ENCODE data around the gene PCARE. TPM values are rescaled to one million over a fixed set of nuclear protein-coding genes. Genes with fewer than 3 reads are reported as not detected.

Gene PCARE
- total and polyA plus RNA-seq, 4 donors: not detected

- H3K9me3 ChIP-seq (ENCODE audit: control insufficient read depth in 4 of 4, low read length in 3 of 4): no peaks in the 10 kb centered on the region
- H3K27me3 ChIP-seq (ENCODE audit: control insufficient read depth in 4 of 4, insufficient read depth in 4 of 4, low read length in 3 of 4): no peaks in the 10 kb centered on the region
- no peak overlapping the region for H3K9ac ChIP-seq (ENCODE audit: low read depth in 1 of 2, low read length in 2 of 2)
- 79% methylated on average over 11 of the region's 11 CpGs for WGBS
- H3K36me3 ChIP-seq (ENCODE audit: control insufficient read depth in 4 of 4, insufficient read depth in 3 of 4, low read depth in 1 of 4, low read length in 3 of 4): no peaks in the 10 kb centered on the region
- no peak overlapping the region for H3K27ac ChIP-seq (ENCODE audit: low read depth in 1 of 2, low read length in 2 of 2)
- no peaks in the 10 kb centered on the region for H3K4me1 ChIP-seq (ENCODE audit: control insufficient read depth in 4 of 4, insufficient read depth in 4 of 4, low read length in 3 of 4)
- TF ChIP-seq HNF4A (conservative IDR thresholded peaks at IDR 0.05): no peak
- TF ChIP-seq FOXA2 (IDR thresholded peaks at IDR 0.05): no peak
- TF ChIP-seq RXRA (IDR thresholded peaks at IDR 0.05): no peak
- no peak for TF ChIP-seq REST (IDR thresholded peaks at IDR 0.05)
- no peak for DNase-seq (ENCODE audit: low spot score)
- no peak overlapping the region for H3K4me3 ChIP-seq (ENCODE audit: low read depth in 1 of 3, low read length in 3 of 3)
Measured at GRCh38 chr2:29064746-29065067, 9.6 kb downstream of the PCARE start.

GRCh38 chr2:29064346-29064715 lies 10.0 kb downstream of the PCARE start:
- no peak for DNase-seq (ENCODE audit: low spot score)
- Histone ChIP-seq H3K27me3 (ENCODE audit: control insufficient read depth in 4 of 4, insufficient read depth in 4 of 4, low read length in 3 of 4) (no peaks in the 10 kb centered on the region), H3K4me3 (ENCODE audit: low read depth in 1 of 3, low read length in 3 of 3) (no peak overlapping the region), H3K4me1 (ENCODE audit: control insufficient read depth in 4 of 4, insufficient read depth in 4 of 4, low read length in 3 of 4) (no peaks in the 10 kb centered on the region), H3K27ac (ENCODE audit: low read depth in 1 of 2, low read length in 2 of 2) (no peak overlapping the region), H3K9me3 (ENCODE audit: control insufficient read depth in 4 of 4, low read length in 3 of 4) (no peaks in the 10 kb centered on the region), H3K36me3 (ENCODE audit: control insufficient read depth in 4 of 4, insufficient read depth in 3 of 4, low read depth in 1 of 4, low read length in 3 of 4) (no peaks in the 10 kb centered on the region), H3K9ac (ENCODE audit: low read depth in 1 of 2, low read length in 2 of 2) (no peak overlapping the region)
- TF ChIP-seq RXRA (IDR thresholded peaks at IDR 0.05): no peak
- TF ChIP-seq JUND (IDR thresholded peaks at IDR 0.05): no peak
- no peak for TF ChIP-seq HNF4A (conservative IDR thresholded peaks at IDR 0.05)
- TF ChIP-seq CTCF (IDR thresholded peaks at IDR 0.05; ENCODE audit: low read depth, low read length, missing input control): no peak
- no peak for TF ChIP-seq YY1 (IDR thresholded peaks at IDR 0.05)
- no peak for TF ChIP-seq EGR1 (IDR thresholded peaks at IDR 0.05; ENCODE audit: low read depth in 2 of 2)
- no peak for TF ChIP-seq SP1 (IDR thresholded peaks at IDR 0.05)
- TF ChIP-seq MAX (IDR thresholded peaks at IDR 0.05): no peak
- no peak for TF ChIP-seq FOXA2 (IDR thresholded peaks at IDR 0.05)
- TF ChIP-seq ZBTB33 (IDR thresholded peaks at IDR 0.05): no peak
- no peak for TF ChIP-seq ATF3 (IDR thresholded peaks at IDR 0.05)
- no peak for TF ChIP-seq TAF1 (conservative IDR thresholded peaks at IDR 0.05)
- TF ChIP-seq RAD21 (IDR thresholded peaks at IDR 0.05): no peak
- no peak for TF ChIP-seq REST (IDR thresholded peaks at IDR 0.05)
- no peak for TF ChIP-seq NR2F2 (IDR thresholded peaks at IDR 0.05)
- TF ChIP-seq HNF4G (IDR thresholded peaks at IDR 0.05): no peak
- no peak for TF ChIP-seq FOXA1 (IDR thresholded peaks at IDR 0.05)
- TF ChIP-seq GABPA (IDR thresholded peaks at IDR 0.05 in 1 of 2, conservative IDR thresholded peaks at IDR 0.05 in 1 of 2): no peak
- 83% methylated on average over 4 of the region's 4 CpGs for WGBS
